PC-9 (cell line): ENCODE measurements around the gene RBPMS2.

Source experiments
- CTCF ChIP-seq: fragments of 200-600 bp; sonication (generic); conservative IDR thresholded peaks from 2 replicates; pipeline ENCODE4 v1.6.1; 2017; ENCODE audit warnings: mixed run types, antibody characterized with exemption, mild to moderate bottlenecking, moderate library complexity
- EZH2 ChIP-seq: fragments of 200-600 bp; sonication (generic); IDR thresholded peaks from 2 replicates; pipeline ENCODE4 v1.8.0; 2017; ENCODE audit warnings: antibody characterized with exemption, low read depth

GRCh38 chr15:64767203-64767602 lies 8.2 kb downstream of the RBPMS2 start:
- TF ChIP-seq CTCF = no peak
- TF ChIP-seq EZH2 = no peak
